GM23248 (cell line): Measurements from ENCODE around the gene NTPCR. TPM values are rescaled to one million over a fixed set of nuclear protein-coding genes. Genes with fewer than 3 reads are reported as not detected.

Experiments used
- DNase-seq: peaks from one replicate; pipeline ENCODE4 v3.0.0-alpha.2; 2015
- H2AFZ ChIP-seq: fragments of 200-600 bp; sonication (generic); 2 replicates; pipeline ENCODE4 v1.6.1; 2016; ENCODE audit warnings: antibody characterized with exemption
- H3F3A ChIP-seq: fragments of 200-600 bp; sonication (generic); 2 replicates; pipeline ENCODE4 v1.6.1; 2016; ENCODE audit warnings: mild to moderate bottlenecking, antibody characterized with exemption, mixed run types; ENCODE audit not compliant: insufficient read depth
- H3K27ac ChIP-seq: fragments of 200-600 bp; sonication (generic); 2 replicates; pipeline ENCODE4 v1.5.1; 2016; ENCODE audit warnings: mild to moderate bottlenecking
- H3K27me3 ChIP-seq: fragments of 200-600 bp; sonication (generic); replicated peaks from 2 replicates; pipeline ENCODE4 v1.6.1; 2016; ENCODE audit warnings: mild to moderate bottlenecking; ENCODE audit not compliant: insufficient read depth
- H3K36me3 ChIP-seq: fragments of 200-600 bp; sonication (generic); 2 replicates; pipeline ENCODE4 v1.6.1; 2016; ENCODE audit warnings: low read depth, mild to moderate bottlenecking
- H3K4me1 ChIP-seq: fragments of 200-600 bp; sonication (generic); 2 replicates; pipeline ENCODE4 v1.6.1; 2016; ENCODE audit warnings: mild to moderate bottlenecking; ENCODE audit not compliant: insufficient read depth
- H3K4me2 ChIP-seq: fragments of 200-600 bp; sonication (generic); one replicate; pipeline ENCODE4 v1.6.1; 2016; ENCODE audit warnings: mild to moderate bottlenecking; ENCODE audit not compliant: unreplicated experiment
- H3K4me3 ChIP-seq: fragments of 200-600 bp; sonication (generic); 2 replicates; pipeline ENCODE4 v1.5.1; 2016; ENCODE audit warnings: mild to moderate bottlenecking
- H3K79me2 ChIP-seq: fragments of 200-600 bp; sonication (generic); 2 replicates; pipeline ENCODE4 v1.6.1; 2016; ENCODE audit warnings: mild to moderate bottlenecking; ENCODE audit not compliant: insufficient read depth
- H3K9ac ChIP-seq: fragments of 200-600 bp; sonication (generic); 2 replicates; pipeline ENCODE4 v1.6.1; 2016; ENCODE audit warnings: mild to moderate bottlenecking
- H3K9me2 ChIP-seq: fragments of 200-600 bp; sonication (generic); 2 replicates; pipeline ENCODE4 v1.6.1; 2016; ENCODE audit warnings: mixed run types, mild to moderate bottlenecking, moderate library complexity; ENCODE audit not compliant: insufficient read depth
- H3K9me3 ChIP-seq: fragments of 200-600 bp; sonication (generic); one replicate; pipeline ENCODE4 v1.6.1; 2017; ENCODE audit warnings: low read depth
- H4K20me1 ChIP-seq: fragments of 200-600 bp; sonication (generic); 2 replicates; pipeline ENCODE4 v1.6.0; 2016; ENCODE audit not compliant: insufficient read depth
- EZH2 ChIP-seq: fragments of 200-600 bp; sonication (generic); IDR thresholded peaks from 2 replicates; pipeline ENCODE4 v1.6.1; 2018; ENCODE audit warnings: antibody characterized with exemption, mild to moderate bottlenecking; ENCODE audit not compliant: insufficient read depth, poor library complexity, severe bottlenecking
- EZH2phosphoT487 ChIP-seq: fragments of 200-600 bp; sonication (generic); IDR thresholded peaks from 2 replicates; pipeline ENCODE4 v1.6.1; 2018; ENCODE audit warnings: antibody characterized with exemption, moderate library complexity, mild to moderate bottlenecking, low read depth; ENCODE audit not compliant: insufficient read depth
- WGBS, 2 experiments: methylation state at CpG; one replicate each; pipeline ENCODE4 v1.1.6; 2015 to 2017; ENCODE audit warnings: low lambda C conversion rate in 2 of 2, low coverage in 1 of 2; ENCODE audit errors: missing lambda C conversion rate in 2 of 2; 5-methylcytosine and 5-hydroxymethylcytosine counted together
- in situ Hi-C: fragments of 300-500 bp; cut with MboI; formaldehyde crosslinking; loops from 2 replicates; pipeline ENCODE4 v1.15.0; 2020
- polyA plus RNA-seq: library from polyadenylated mRNA; unstranded; fragments of >200 nt; fragmentation: Nextera tagmentation; extraction: Ambion mirVana; gene quantifications from 2 replicates; pipeline ENCODE4 v1.2.1, GENCODE V29; 2016
- total RNA-seq: library from RNA; depleted of rRNA; stranded (reverse); fragments of >200 nt; shearing (Covaris generic); gene quantifications from 2 replicates; pipeline ENCODE4 v1.2.3, GENCODE V29; 2014

The NTPCR gene
- total and polyA plus RNA-seq, 2 experiments from 2014 or later: 23.8 to 67.2 TPM

- TF ChIP-seq EZH2phosphoT487 (no peak), EZH2 (no peak)
- no peak overlapping the region for H3K9ac ChIP-seq
- H2AFZ ChIP-seq: no peak overlapping the region
- H3K9me2 ChIP-seq: no peaks in the 10 kb centered on the region
- no peaks in the 10 kb centered on the region for H4K20me1 ChIP-seq
- WGBS, 2 experiments: 82 to 84% methylated on average over 3 of the region's 3 CpGs
- H3K79me2 ChIP-seq: no peaks in the 10 kb centered on the region
- no peak overlapping the region for H3K4me3 ChIP-seq
- in situ Hi-C loops: no loop called here
- H3K36me3 ChIP-seq: peaks cover 6% of the 10 kb centered on the region; the same call in 1 of the 2 replicates
- no peak for DNase-seq
- no peak overlapping the region for H3K4me2 ChIP-seq
- no peaks in the 10 kb centered on the region for H3K27me3 ChIP-seq
- no peak overlapping the region for H3K27ac ChIP-seq
- H3K9me3 ChIP-seq: no peaks in the 10 kb centered on the region
- no peaks in the 10 kb centered on the region for H3F3A ChIP-seq
- H3K4me1 ChIP-seq: 0 out of 2 replicates have a peak, but pooled peaks cover 3% of the 10 kb centered on the region
These were observed 43.1 kb downstream of the NTPCR start for GRCh38 chr1:232993555-232993954.

DNA sequence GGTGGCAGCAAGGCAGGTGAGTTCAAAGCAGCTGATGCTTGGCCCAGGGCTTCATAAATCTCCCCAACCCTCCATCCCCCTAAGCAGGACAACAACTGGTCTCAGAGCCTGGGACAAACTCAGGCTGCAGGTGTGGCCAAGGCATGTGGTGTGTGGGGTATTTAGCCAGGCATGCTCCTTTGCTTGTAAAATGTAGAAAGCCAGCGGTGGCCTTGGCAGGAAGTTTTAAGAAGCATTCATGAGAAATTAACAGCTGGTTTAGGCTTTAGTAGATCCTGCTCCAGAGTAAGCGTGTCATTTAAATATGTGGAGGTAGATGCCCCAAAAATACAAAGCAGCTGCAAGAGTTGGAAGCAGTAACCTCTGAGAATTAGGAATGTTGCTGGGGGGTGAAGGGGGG lies 44.8 kb downstream of the NTPCR start:
- in situ Hi-C loops: no loop called here
- 97 to 100% methylated on average over 2 of the region's 2 CpGs for WGBS, 2 experiments

GRCh38 chr1:232996143-232996542 lies 45.7 kb downstream of the NTPCR start:
- in situ Hi-C loops: no loop called here
- Histone ChIP-seq H3K27me3 (no peaks in the 10 kb centered on the region), H3F3A (no peaks in the 10 kb centered on the region), H3K4me3 (no peak overlapping the region), H3K9me3 (no peaks in the 10 kb centered on the region), H3K36me3 (peaks cover 6% of the 10 kb centered on the region; the same call in 1 of the 2 replicates), H3K79me2 (no peaks in the 10 kb centered on the region), H4K20me1 (no peaks in the 10 kb centered on the region), H3K4me1 (no peaks in the 10 kb centered on the region), H3K9me2 (no peaks in the 10 kb centered on the region), H3K4me2 (no peak overlapping the region), H2AFZ (no peak overlapping the region), H3K27ac (no peak overlapping the region), H3K9ac (no peak overlapping the region)
- 95 to 96% methylated on average over 2 of the region's 2 CpGs for WGBS, 2 experiments
- TF ChIP-seq EZH2phosphoT487 (no peak), EZH2 (no peak)
- no peak for DNase-seq

More for the DNA sequence above, 44.8 kb downstream of the NTPCR start:
- Histone ChIP-seq H3F3A (no peaks in the 10 kb centered on the region), H3K4me2 (no peak overlapping the region), H3K9me3 (no peaks in the 10 kb centered on the region), H3K27me3 (no peaks in the 10 kb centered on the region), H4K20me1 (no peaks in the 10 kb centered on the region), H3K9ac (no peak overlapping the region), H3K4me1 (no peaks in the 10 kb centered on the region), H3K9me2 (no peaks in the 10 kb centered on the region), H3K4me3 (no peak overlapping the region), H3K27ac (no peak overlapping the region), H3K79me2 (no peaks in the 10 kb centered on the region), H2AFZ (no peak overlapping the region), H3K36me3 (peaks cover 6% of the 10 kb centered on the region; the same call in 1 of the 2 replicates)
- DNase-seq: no peak
- no peak for TF ChIP-seq EZH2
- no peak for TF ChIP-seq EZH2phosphoT487

- WGBS, 2 experiments: 98 to 99% methylated on average over 15 of the region's 15 CpGs
- Histone ChIP-seq H2AFZ (no peak overlapping the region), H3K36me3 (peaks cover 2% of the 10 kb centered on the region; the same call in 1 of the 2 replicates), H3K79me2 (no peaks in the 10 kb centered on the region), H3K4me1 (no peaks in the 10 kb centered on the region), H3K27ac (no peak overlapping the region), H3F3A (no peaks in the 10 kb centered on the region), H3K4me2 (no peak overlapping the region), H3K4me3 (no peak overlapping the region), H3K9me3 (no peaks in the 10 kb centered on the region), H3K9me2 (no peaks in the 10 kb centered on the region), H3K9ac (no peak overlapping the region), H3K27me3 (no peaks in the 10 kb centered on the region), H4K20me1 (no peaks in the 10 kb centered on the region)
- TF ChIP-seq EZH2 (no peak), EZH2phosphoT487 (no peak)
- in situ Hi-C loops: no loop called here
- DNase-seq: no peak
These were observed 47.7 kb downstream of the NTPCR start for GRCh38 chr1:232998138-232998537.

DNA sequence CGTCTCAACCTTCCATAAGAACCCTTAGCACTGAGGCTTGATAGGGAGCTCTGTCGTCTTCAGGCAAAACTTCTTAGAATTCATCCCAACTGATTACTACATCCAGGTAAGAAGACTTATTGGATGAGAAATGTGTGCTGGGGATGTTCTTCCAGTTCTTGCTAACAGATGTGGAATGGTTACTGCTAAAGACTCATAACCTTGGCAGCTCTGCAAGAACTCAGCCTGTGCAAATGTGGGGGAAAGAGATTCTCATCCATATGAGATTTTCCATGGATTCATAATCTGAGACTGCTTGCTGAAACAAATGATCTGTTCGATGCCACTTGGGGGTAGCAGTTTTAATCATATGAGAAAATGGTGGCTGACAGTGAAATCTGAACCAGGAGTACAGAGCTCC lies 48.2 kb downstream of the NTPCR start:
- Histone ChIP-seq H3K4me1 (no peaks in the 10 kb centered on the region), H3K27me3 (no peaks in the 10 kb centered on the region), H3F3A (no peaks in the 10 kb centered on the region), H3K27ac (no peak overlapping the region), H2AFZ (no peak overlapping the region), H3K79me2 (no peaks in the 10 kb centered on the region), H3K9ac (no peak overlapping the region), H3K4me3 (no peak overlapping the region), H3K9me3 (no peaks in the 10 kb centered on the region), H3K4me2 (no peak overlapping the region), H3K36me3 (no peaks in the 10 kb centered on the region), H4K20me1 (no peaks in the 10 kb centered on the region), H3K9me2 (no peaks in the 10 kb centered on the region)
- WGBS, 2 experiments: 48 to 50% methylated on average over 3 of the region's 3 CpGs
- peak; percentile 30 for DNase-seq
- no peak for TF ChIP-seq EZH2phosphoT487
- no peak for TF ChIP-seq EZH2
- in situ Hi-C loops: no loop called here
